DND-41 (cell line): ENCODE data around the gene FRK.

Source experiments
- EZH2 ChIP-seq: IDR thresholded peaks from 3 replicates; pipeline ENCODE4 v1.6.1; 2012; ENCODE audit warnings: borderline replicate concordance, low read depth, mild to moderate bottlenecking, moderate library complexity, low read length, inconsistent platforms; ENCODE audit not compliant: severe bottlenecking
- TF ChIP-seq, protein P1 (sequence below): IDR thresholded peaks from 2 replicates; pipeline ENCODE4 v1.5.1; 2012; ENCODE audit warnings: borderline replicate concordance, low read length, moderate library complexity, mild to moderate bottlenecking; ENCODE audit not compliant: poor library complexity, severe bottlenecking; ENCODE audit errors: extremely low read depth

DNA sequence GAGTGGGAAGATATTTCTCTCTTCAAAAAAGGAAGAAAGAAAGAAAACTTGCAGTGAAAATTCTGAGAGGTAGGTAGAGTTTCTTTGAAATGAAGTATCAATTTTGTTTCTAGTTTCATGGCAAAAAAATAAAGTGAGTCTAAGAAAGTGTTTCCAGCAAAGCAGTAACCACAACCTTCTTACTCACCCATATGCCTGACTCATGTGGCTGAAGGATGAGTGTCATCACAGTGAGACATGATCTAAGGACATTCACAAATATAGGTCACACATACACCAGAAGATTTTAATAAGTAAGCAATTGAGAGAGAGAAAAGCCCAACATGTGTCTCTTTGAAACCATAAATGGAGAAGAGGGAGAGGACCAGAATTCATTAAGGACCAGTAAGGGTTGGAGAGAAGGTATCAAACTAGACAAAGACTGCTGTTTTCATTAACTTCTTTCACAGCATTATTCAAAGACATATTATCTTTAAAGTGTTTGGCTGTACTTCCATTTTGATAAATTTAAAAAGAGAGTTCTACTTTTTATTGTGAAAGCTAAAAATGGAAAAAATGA, 169.5 kb downstream of the FRK start:
- TF ChIP-seq, protein P1, sequence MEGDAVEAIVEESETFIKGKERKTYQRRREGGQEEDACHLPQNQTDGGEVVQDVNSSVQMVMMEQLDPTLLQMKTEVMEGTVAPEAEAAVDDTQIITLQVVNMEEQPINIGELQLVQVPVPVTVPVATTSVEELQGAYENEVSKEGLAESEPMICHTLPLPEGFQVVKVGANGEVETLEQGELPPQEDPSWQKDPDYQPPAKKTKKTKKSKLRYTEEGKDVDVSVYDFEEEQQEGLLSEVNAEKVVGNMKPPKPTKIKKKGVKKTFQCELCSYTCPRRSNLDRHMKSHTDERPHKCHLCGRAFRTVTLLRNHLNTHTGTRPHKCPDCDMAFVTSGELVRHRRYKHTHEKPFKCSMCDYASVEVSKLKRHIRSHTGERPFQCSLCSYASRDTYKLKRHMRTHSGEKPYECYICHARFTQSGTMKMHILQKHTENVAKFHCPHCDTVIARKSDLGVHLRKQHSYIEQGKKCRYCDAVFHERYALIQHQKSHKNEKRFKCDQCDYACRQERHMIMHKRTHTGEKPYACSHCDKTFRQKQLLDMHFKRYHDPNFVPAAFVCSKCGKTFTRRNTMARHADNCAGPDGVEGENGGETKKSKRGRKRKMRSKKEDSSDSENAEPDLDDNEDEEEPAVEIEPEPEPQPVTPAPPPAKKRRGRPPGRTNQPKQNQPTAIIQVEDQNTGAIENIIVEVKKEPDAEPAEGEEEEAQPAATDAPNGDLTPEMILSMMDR: no peak
- no peak for TF ChIP-seq EZH2
